ENCODE results near the gene PHF21A. TPM values are rescaled to one million over a fixed set of nuclear protein-coding genes. Genes with fewer than 3 reads are reported as not detected.

The PHF21A gene
- polyA plus RNA-seq, 1 donor (not counting 4 experiments of a cell fraction or from before 2014, with no cell fraction given): 16.1 TPM

DNA sequence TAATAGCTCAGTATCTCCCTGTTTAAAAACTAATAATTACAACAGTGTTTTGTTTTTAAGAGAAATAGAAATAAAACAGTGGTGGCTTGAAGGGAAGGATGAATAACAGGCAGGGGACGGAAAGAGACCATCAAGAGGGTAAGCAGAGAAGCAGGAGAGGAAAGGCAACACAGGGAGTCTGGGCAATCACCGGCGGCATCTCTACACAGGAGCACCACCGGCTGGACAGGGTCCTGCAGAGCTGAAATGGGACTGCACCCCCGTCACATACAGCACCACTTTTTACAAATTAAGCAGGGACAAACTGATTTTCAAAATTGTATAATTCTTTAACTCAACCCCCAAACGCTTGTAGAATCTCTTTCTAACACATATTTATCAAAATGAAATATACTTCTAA is 18.4 kb downstream of the PHF21A start:
- dilution Hi-C loops (cut with MboI; ENCODE audit: extremely low pct_ligation_motif_present, low sequenced_read_pairs): no loop called here
- peaks cover 9% of the 10 kb centered on the region for H3K4me1 ChIP-seq (ENCODE audit: control insufficient read depth, extremely low read depth, insufficient read depth, low read length)
- H3K9me1 ChIP-seq (ENCODE audit: control insufficient read depth, extremely low read depth, insufficient read depth, low read length): no peaks in the 10 kb centered on the region
- H4K20me1 ChIP-seq (ENCODE audit: control insufficient read depth, extremely low read depth, insufficient read depth, low read length): no peaks in the 10 kb centered on the region
- no peak overlapping the region for H2AFZ ChIP-seq (ENCODE audit: control insufficient read depth, low read length)
- H3K9ac ChIP-seq (ENCODE audit: control insufficient read depth, extremely low read depth, insufficient read depth, low read length): no peak overlapping the region
- DNase-seq (ENCODE audit: low read depth, low spot score) (no peak), FAIRE-seq (no peak)
- TF ChIP-seq EZH2 (IDR thresholded peaks at IDR 0.05; ENCODE audit: low read length): no peak
- TF ChIP-seq CTCF (optimal IDR thresholded peaks at IDR 0.05 in 1 of 3, IDR thresholded peaks at IDR 0.05 in 1 of 3, conservative IDR thresholded peaks at IDR 0.05 in 1 of 3; ENCODE audit: extremely low read depth in 1 of 3, insufficient read depth in 2 of 3, low read length in 3 of 3): no peak
- H3K4me3 ChIP-seq (ENCODE audit: control insufficient read depth in 2 of 3, extremely low read depth in 1 of 3, insufficient read depth in 2 of 3, low read depth in 1 of 3, low read length in 3 of 3): no peak overlapping the region
- no peaks in the 10 kb centered on the region for H3K36me3 ChIP-seq (ENCODE audit: control insufficient read depth in 2 of 2, extremely low read depth in 1 of 2, insufficient read depth in 2 of 2, low read length in 2 of 2)
- no peak overlapping the region for H3K4me2 ChIP-seq (ENCODE audit: control insufficient read depth, extremely low read depth, insufficient read depth, low read depth, low read length)
- peaks cover 18% of the 10 kb centered on the region for H3K79me2 ChIP-seq (ENCODE audit: control insufficient read depth, insufficient read depth, low read length)
- H3K9me3 ChIP-seq (ENCODE audit: control insufficient read depth, low read depth, low read length): no peaks in the 10 kb centered on the region
- H3K27me3 ChIP-seq (ENCODE audit: control insufficient read depth, extremely low read depth, insufficient read depth, low read length): no peaks in the 10 kb centered on the region
- H3K27ac ChIP-seq (ENCODE audit: control insufficient read depth, insufficient read depth, low read length): no peak overlapping the region

DNA sequence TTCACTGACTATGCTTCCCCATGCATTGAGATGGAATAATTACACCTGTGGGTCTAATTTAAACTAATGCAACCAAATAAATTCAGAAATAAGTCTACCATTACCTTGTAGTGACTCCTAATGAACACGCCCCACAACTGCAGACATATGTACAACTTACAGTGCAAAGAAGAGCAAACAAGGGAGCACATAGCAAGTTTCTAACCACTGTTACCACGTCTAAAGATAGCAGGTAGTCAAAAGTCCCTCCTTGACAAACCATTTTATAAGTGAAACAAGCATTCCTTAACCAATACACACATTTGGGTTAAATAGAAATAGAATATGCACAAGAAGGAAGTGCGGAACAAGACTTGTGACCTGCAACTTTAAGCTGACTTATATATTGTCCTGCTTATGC is 20.6 kb downstream of the PHF21A start:
- no peak overlapping the region for H3K4me3 ChIP-seq (ENCODE audit: control insufficient read depth in 2 of 3, extremely low read depth in 1 of 3, insufficient read depth in 2 of 3, low read depth in 1 of 3, low read length in 3 of 3)
- no peak for TF ChIP-seq CTCF (optimal IDR thresholded peaks at IDR 0.05 in 1 of 3, IDR thresholded peaks at IDR 0.05 in 1 of 3, conservative IDR thresholded peaks at IDR 0.05 in 1 of 3; ENCODE audit: extremely low read depth in 1 of 3, insufficient read depth in 2 of 3, low read length in 3 of 3)
- TF ChIP-seq EZH2 (IDR thresholded peaks at IDR 0.05; ENCODE audit: low read length): no peak
- no peak overlapping the region for H3K4me2 ChIP-seq (ENCODE audit: control insufficient read depth, extremely low read depth, insufficient read depth, low read depth, low read length)
- no peaks in the 10 kb centered on the region for H3K27me3 ChIP-seq (ENCODE audit: control insufficient read depth, extremely low read depth, insufficient read depth, low read length)
- no peaks in the 10 kb centered on the region for H3K9me1 ChIP-seq (ENCODE audit: control insufficient read depth, extremely low read depth, insufficient read depth, low read length)
- H3K4me1 ChIP-seq (ENCODE audit: control insufficient read depth, extremely low read depth, insufficient read depth, low read length): peaks cover 9% of the 10 kb centered on the region
- no peaks in the 10 kb centered on the region for H3K36me3 ChIP-seq (ENCODE audit: control insufficient read depth in 2 of 2, extremely low read depth in 1 of 2, insufficient read depth in 2 of 2, low read length in 2 of 2)
- H2AFZ ChIP-seq (ENCODE audit: control insufficient read depth, low read length): no peak overlapping the region
- dilution Hi-C loops (cut with MboI; ENCODE audit: extremely low pct_ligation_motif_present, low sequenced_read_pairs): no loop called here
- H3K9ac ChIP-seq (ENCODE audit: control insufficient read depth, extremely low read depth, insufficient read depth, low read length): no peak overlapping the region
- peaks cover 23% of the 10 kb centered on the region for H3K79me2 ChIP-seq (ENCODE audit: control insufficient read depth, insufficient read depth, low read length)
- no peak overlapping the region for H3K27ac ChIP-seq (ENCODE audit: control insufficient read depth, insufficient read depth, low read length)
- H4K20me1 ChIP-seq (ENCODE audit: control insufficient read depth, extremely low read depth, insufficient read depth, low read length): no peaks in the 10 kb centered on the region
- FAIRE-seq (no peak), DNase-seq (ENCODE audit: low read depth, low spot score) (no peak)
- no peaks in the 10 kb centered on the region for H3K9me3 ChIP-seq (ENCODE audit: control insufficient read depth, low read depth, low read length)

Measured in keratinocyte (primary cell).